ENCODE measurements around the gene CCDC33. TPM values are rescaled to one million over a fixed set of nuclear protein-coding genes. Genes with fewer than 3 reads are reported as not detected.

The CCDC33 gene
- total and polyA plus RNA-seq, 2 experiments from 2014 or later, result not detected

- Histone ChIP-seq H3K79me2 (ENCODE audit: insufficient read depth) (no peaks in the 10 kb centered on the region), H3K9ac (no peak overlapping the region), H4K20me1 (ENCODE audit: insufficient read depth) (no peaks in the 10 kb centered on the region), H3K4me1 (ENCODE audit: insufficient read depth) (peaks cover 32% of the 10 kb centered on the region), H3K4me3 (no peak overlapping the region), H3K27me3 (replicated peaks; ENCODE audit: insufficient read depth) (no peaks in the 10 kb centered on the region), H3F3A (ENCODE audit: insufficient read depth) (peaks cover 11% of the 10 kb centered on the region; the same call in 1 of the 2 replicates), H2AFZ (no peak overlapping the region), H3K36me3 (ENCODE audit: low read depth) (no peaks in the 10 kb centered on the region), H3K4me2 (ENCODE audit: unreplicated experiment) (no peak overlapping the region), H3K27ac (no peak overlapping the region), H3K9me3 (ENCODE audit: low read depth) (no peaks in the 10 kb centered on the region), H3K9me2 (ENCODE audit: insufficient read depth) (no peaks in the 10 kb centered on the region)
- DNase-seq, result no peak
- TF ChIP-seq EZH2 (IDR thresholded peaks at IDR 0.05; ENCODE audit: insufficient read depth, poor library complexity, severe bottlenecking) (no peak), EZH2phosphoT487 (IDR thresholded peaks at IDR 0.05; ENCODE audit: insufficient read depth, low read depth) (no peak)
- in situ Hi-C loops (cut with MboI), result no loop called here
- 86 to 93% methylated on average over 5 of the region's 5 CpGs for WGBS, 2 experiments (ENCODE audit: low coverage in 1 of 2, low lambda C conversion rate in 2 of 2, missing lambda C conversion rate in 2 of 2)
Measured at GRCh38 chr15:74319138-74319460, 83.0 kb downstream of the CCDC33 start.

- Histone ChIP-seq H3K9me2 (ENCODE audit: insufficient read depth) (no peaks in the 10 kb centered on the region), H3K27me3 (replicated peaks; ENCODE audit: insufficient read depth) (no peaks in the 10 kb centered on the region), H3K36me3 (ENCODE audit: low read depth) (no peaks in the 10 kb centered on the region), H3K4me1 (ENCODE audit: insufficient read depth) (peaks cover 30% of the 10 kb centered on the region), H4K20me1 (ENCODE audit: insufficient read depth) (no peaks in the 10 kb centered on the region), H3F3A (ENCODE audit: insufficient read depth) (peaks cover 11% of the 10 kb centered on the region; the same call in 1 of the 2 replicates), H3K9ac (no peak overlapping the region), H2AFZ (no peak overlapping the region), H3K9me3 (ENCODE audit: low read depth) (no peaks in the 10 kb centered on the region), H3K79me2 (ENCODE audit: insufficient read depth) (no peaks in the 10 kb centered on the region), H3K4me2 (ENCODE audit: unreplicated experiment) (no peak overlapping the region), H3K4me3 (no peak overlapping the region), H3K27ac (no peak overlapping the region)
- peak; percentile 9 for DNase-seq
- WGBS, 2 experiments (ENCODE audit: low coverage in 1 of 2, low lambda C conversion rate in 2 of 2, missing lambda C conversion rate in 2 of 2), result 49 to 53% methylated on average over 6 to 8 of the region's 8 CpGs
- in situ Hi-C loops (cut with MboI), result no loop called here
- TF ChIP-seq EZH2phosphoT487 (IDR thresholded peaks at IDR 0.05; ENCODE audit: insufficient read depth, low read depth) (no peak), EZH2 (IDR thresholded peaks at IDR 0.05; ENCODE audit: insufficient read depth, poor library complexity, severe bottlenecking) (no peak)
Measured at GRCh38 chr15:74319596-74320351, 83.6 kb downstream of the CCDC33 start.

GRCh38 chr15:74320352-74321247 is 84.5 kb downstream of the CCDC33 start:
- Histone ChIP-seq H3K4me3 (no peak overlapping the region), H3K9me2 (ENCODE audit: insufficient read depth) (no peaks in the 10 kb centered on the region), H3F3A (ENCODE audit: insufficient read depth) (peaks cover 11% of the 10 kb centered on the region; the same call in 1 of the 2 replicates), H4K20me1 (ENCODE audit: insufficient read depth) (no peaks in the 10 kb centered on the region), H3K27me3 (replicated peaks; ENCODE audit: insufficient read depth) (no peaks in the 10 kb centered on the region), H3K9me3 (ENCODE audit: low read depth) (no peaks in the 10 kb centered on the region), H3K4me1 (ENCODE audit: insufficient read depth) (peaks cover 28% of the 10 kb centered on the region), H3K79me2 (ENCODE audit: insufficient read depth) (no peaks in the 10 kb centered on the region), H3K4me2 (ENCODE audit: unreplicated experiment) (no peak overlapping the region), H3K9ac (no peak overlapping the region), H3K36me3 (ENCODE audit: low read depth) (no peaks in the 10 kb centered on the region), H2AFZ (no peak overlapping the region), H3K27ac (no peak overlapping the region)
- TF ChIP-seq EZH2 (IDR thresholded peaks at IDR 0.05; ENCODE audit: insufficient read depth, poor library complexity, severe bottlenecking), result no peak
- no peak for TF ChIP-seq EZH2phosphoT487 (IDR thresholded peaks at IDR 0.05; ENCODE audit: insufficient read depth, low read depth)
- in situ Hi-C loops (cut with MboI), result no loop called here
- DNase-seq, result peak; percentile 76
- 61 to 74% methylated on average over 10 of the region's 10 CpGs for WGBS, 2 experiments (ENCODE audit: low coverage in 1 of 2, low lambda C conversion rate in 2 of 2, missing lambda C conversion rate in 2 of 2)

GRCh38 chr15:74322558-74323180 is 86.5 kb downstream of the CCDC33 start:
- in situ Hi-C loops (cut with MboI), result no loop called here
- Histone ChIP-seq H3F3A (ENCODE audit: insufficient read depth) (no peaks in the 10 kb centered on the region), H3K27me3 (replicated peaks; ENCODE audit: insufficient read depth) (no peaks in the 10 kb centered on the region; the same call in 1 of the 2 replicates), H3K79me2 (ENCODE audit: insufficient read depth) (no peaks in the 10 kb centered on the region), H2AFZ (no peak overlapping the region), H3K4me2 (ENCODE audit: unreplicated experiment) (no peak overlapping the region), H3K9me3 (ENCODE audit: low read depth) (no peaks in the 10 kb centered on the region), H3K4me1 (ENCODE audit: insufficient read depth) (peaks cover 20% of the 10 kb centered on the region), H3K9me2 (ENCODE audit: insufficient read depth) (no peaks in the 10 kb centered on the region), H3K27ac (no peak overlapping the region), H3K36me3 (ENCODE audit: low read depth) (no peaks in the 10 kb centered on the region), H4K20me1 (ENCODE audit: insufficient read depth) (no peaks in the 10 kb centered on the region), H3K4me3 (no peak overlapping the region), H3K9ac (no peak overlapping the region)
- TF ChIP-seq EZH2phosphoT487 (IDR thresholded peaks at IDR 0.05; ENCODE audit: insufficient read depth, low read depth) (no peak), EZH2 (IDR thresholded peaks at IDR 0.05; ENCODE audit: insufficient read depth, poor library complexity, severe bottlenecking) (no peak)
- DNase-seq, result peak; percentile 82
- WGBS, 2 experiments (ENCODE audit: low coverage in 1 of 2, low lambda C conversion rate in 2 of 2, missing lambda C conversion rate in 2 of 2), result 17 to 19% methylated on average over 6 of the region's 6 CpGs
